ENCODE measurements around the gene ANKFY1. TPM values are rescaled to one million over a fixed set of nuclear protein-coding genes. Genes with fewer than 3 reads are reported as not detected.

Gene ANKFY1
- total RNA-seq, 1 donor from 2014 or later: 17.0 TPM

GRCh38 chr17:4125552-4125951 lies 138.2 kb downstream of the ANKFY1 start:
- DNase-seq (ENCODE audit: low read depth): no peak

GRCh38 chr17:4124999-4125398 lies 138.8 kb downstream of the ANKFY1 start:
- DNase-seq (ENCODE audit: low read depth): no peak

GRCh38 chr17:4120332-4120731 lies 143.4 kb downstream of the ANKFY1 start:
- DNase-seq (ENCODE audit: low read depth): no peak

- no peak for DNase-seq (ENCODE audit: low read depth)
Measured at GRCh38 chr17:4119299-4119698, 144.5 kb downstream of the ANKFY1 start.

- no peak for DNase-seq (ENCODE audit: low read depth)
Measured at GRCh38 chr17:4118015-4118743, 145.6 kb downstream of the ANKFY1 start.

GRCh38 chr17:4116516-4116915 lies 147.3 kb downstream of the ANKFY1 start:
- DNase-seq (ENCODE audit: low read depth): no peak

Other genes starting within 250 kb of the ANKFY1 start
- gene ZZEF1, start 120.9 kb downstream of the ANKFY1 start, total RNA-seq: 21.0 and 27.7 TPM in 2 replicates
- 24.4 and 26.6 TPM in 2 replicates for gene CYB5D2, start 120.8 kb downstream of the ANKFY1 start, total RNA-seq
- 74.5 and 75.0 TPM in 2 replicates for gene UBE2G1, start 102.7 kb upstream of the ANKFY1 start, total RNA-seq
- not detected in 2 replicates for gene SPNS3, start 170.0 kb upstream of the ANKFY1 start, total RNA-seq
- 0.47 and 0.56 TPM in 2 replicates for gene SPNS2, start 234.9 kb upstream of the ANKFY1 start, total RNA-seq

Measured in myocyte (in vitro differentiated cells).